Stimulated activated CD4-positive, alpha-beta T cell treated with anti-CD3 and anti-CD28 coated beads, Interleukin-12 subunit alpha, Interleukin-12 subunit beta, amount 100 ng/mL, for 4 hours (primary cell): ENCODE data around the gene EBLN2.

Experiments used
- DNase-seq: peaks from one replicate; pipeline ENCODE4 v3.0.0-alpha.2; 2020

EBLN2 gene

GRCh38 chr3:73061416-73061815 lies at the start of gene EBLN2:
EBLN2 (plus strand) TSS chr3:73061659; CDS start chr3:73062082, 423 bp downstream.
- no peak for DNase-seq

- DNase-seq, result no peak
Measured at GRCh38 chr3:73018298-73018697, 43.2 kb upstream of the EBLN2 start.

DNA sequence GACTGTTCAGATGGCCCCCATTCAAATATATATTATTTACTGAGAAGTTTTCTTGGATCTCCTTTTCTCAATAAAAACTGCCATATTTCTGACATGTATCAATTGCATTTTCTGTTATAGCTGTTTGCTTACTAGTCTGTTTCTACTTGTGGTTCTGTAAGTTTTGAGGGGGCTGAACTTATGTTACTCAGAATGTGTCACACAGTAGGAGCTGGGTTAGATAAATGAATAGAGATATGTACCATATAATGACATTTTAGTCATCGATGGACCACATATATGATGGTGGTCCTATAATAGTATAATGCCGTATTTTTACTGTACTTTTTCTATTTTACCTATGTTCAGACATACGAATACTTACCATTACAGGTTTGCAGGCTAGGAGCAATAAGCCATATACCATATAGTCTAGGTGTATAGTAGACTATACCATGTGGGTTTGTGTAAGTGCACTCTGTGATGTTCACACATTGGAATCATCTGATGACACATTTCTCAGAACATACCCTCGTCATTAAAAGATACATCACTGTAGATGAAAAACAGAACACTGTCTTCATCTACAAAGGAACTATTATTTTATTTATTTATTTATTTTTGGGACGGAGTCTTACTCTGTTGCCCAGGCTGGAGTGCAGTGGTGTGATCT lies 42.5 kb upstream of the EBLN2 start:
- no peak for DNase-seq

DNA sequence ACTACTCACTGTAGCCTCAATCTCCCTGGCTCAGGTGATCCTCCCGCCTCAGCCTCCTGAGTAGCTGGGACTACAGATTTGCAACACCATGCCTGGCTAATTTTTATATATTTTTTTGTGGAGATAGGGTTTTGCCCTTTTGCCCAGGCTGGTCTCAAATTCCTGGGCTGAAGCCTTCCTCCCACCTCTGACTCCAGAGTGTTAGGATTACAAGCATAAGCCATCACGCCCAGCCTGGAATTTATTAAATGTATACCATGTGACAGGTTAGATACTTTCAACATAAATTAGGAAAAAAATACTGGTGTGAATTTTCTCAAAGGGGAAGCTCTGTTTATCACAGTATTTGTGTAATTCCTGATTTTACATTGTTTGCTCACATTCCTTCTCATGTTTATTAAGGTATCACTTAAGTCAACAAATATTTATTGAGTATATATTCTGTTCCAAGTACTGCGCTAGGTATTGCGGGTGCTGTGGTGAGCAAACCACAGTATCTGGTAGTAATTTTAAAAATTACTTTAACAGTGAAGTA lies 40.1 kb upstream of the EBLN2 start:
- no peak for DNase-seq

- DNase-seq, result no peak
Measured at GRCh38 chr3:73024836-73025235, 36.6 kb upstream of the EBLN2 start.

- DNase-seq, result no peak
Measured at GRCh38 chr3:73026111-73026759, 35.2 kb upstream of the EBLN2 start.

- DNase-seq, result no peak
Measured at GRCh38 chr3:73026760-73027113, 34.7 kb upstream of the EBLN2 start.

DNA sequence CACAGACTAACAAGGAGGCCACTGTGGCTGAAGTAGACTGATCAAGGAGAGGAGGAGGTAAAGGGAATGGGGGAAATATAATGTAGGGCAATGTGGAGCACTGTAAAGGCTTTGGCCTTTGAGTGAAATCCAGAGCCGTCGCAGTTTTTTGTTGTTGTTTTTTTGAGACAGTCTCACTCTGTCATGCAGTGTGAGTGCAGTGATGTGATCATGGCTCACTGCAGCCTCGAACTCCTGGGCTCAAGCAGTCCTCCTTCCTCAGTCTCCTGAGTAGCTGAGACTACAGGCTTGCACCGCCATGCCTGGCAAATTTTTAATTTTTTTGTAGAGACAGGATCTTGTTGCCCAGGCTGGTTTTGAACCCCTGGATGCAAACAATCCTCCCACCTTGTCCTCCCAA lies 32.7 kb upstream of the EBLN2 start:
- no peak for DNase-seq

- DNase-seq, result no peak
Measured at GRCh38 chr3:73029321-73029796, 32.1 kb upstream of the EBLN2 start.

DNA sequence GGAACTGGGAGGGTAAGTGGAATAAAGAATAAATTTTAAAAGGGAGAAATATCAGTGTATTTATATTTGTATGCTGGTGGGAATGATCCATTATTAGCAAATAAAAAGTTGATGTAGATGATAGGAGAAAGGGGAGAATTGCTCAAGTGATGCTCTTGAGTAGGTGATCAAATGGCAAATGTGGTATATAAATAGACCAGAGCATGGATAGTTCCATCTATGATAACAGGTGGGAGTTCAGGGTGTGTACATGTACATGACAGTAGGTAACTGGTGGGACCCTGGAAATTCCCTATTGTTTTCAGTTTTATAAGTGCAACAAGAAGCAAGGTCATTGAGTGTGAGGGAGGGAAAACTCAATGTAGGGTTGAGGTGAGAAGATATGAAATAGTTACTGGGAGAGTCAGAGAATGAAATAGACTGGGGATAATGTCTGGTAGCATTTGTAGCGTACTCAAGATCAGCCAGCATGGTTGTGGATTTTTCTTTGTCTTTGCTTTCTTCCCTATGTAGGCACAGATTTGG lies 31.3 kb upstream of the EBLN2 start:
- no peak for DNase-seq

DNA sequence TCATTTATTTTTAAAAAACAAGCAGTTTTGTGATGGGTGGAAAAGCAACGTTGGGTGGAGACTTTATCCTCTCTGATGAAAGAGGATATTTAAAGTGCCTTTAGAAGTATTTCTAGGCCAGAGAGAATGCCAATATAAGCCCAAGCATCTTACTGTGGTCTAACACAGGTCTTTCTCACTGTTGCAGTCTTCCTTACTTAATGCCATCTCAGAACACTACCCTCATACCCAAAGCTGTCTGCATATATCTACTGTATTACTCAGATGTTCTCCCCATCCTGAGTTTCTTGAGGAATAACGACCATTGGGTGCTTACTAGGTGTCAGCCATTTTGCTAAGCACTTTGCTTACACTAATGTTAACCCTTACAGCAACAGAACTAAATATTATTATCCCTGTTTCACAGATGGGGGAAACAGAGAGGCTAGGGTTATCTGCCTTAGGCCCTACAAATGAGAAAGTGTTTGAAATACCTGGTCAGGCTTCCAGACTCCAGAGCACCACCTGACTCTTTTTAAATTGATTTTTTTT lies 29.8 kb upstream of the EBLN2 start:
- no peak for DNase-seq

DNA sequence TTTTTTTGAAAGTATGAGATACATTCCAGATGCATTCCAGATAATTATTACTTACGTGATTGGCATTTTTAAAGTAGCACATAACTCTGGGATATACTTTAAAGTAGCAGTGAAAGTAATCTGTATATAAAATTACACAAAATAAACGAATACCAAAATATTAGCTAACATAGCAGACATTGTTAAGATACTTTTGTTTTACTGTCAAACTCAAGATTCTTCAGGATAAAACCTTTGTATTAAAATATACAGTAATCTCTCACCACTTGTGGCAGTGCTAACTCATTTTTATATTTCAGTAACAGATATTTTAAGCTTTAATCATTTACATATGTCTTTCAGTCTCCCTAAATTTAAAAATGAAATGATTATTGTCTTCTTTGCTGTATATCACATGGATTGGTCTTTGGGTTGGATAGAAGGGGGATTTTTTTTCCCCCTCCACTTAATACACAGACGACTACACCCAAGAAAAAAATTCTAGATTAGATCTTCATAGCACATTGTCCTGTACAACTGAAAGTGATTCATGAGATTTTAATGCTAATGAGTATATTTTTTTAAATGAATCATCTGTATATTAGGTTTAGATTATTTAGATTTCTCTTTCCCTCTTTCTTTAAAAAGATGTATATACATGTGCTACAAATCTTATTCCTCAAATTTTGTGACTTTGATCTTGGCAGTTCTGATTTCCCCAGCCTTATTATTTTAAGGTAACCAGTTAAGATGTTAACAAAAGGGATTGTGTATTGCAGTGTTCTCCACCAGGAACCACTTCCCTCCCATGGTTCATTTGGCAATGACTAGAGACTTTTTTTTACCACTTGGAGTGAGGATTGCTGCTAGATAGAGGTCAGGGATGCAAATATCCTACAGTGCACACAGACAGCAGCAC lies 24.5 kb upstream of the EBLN2 start:
- DNase-seq, result no peak

- no peak for DNase-seq
Measured at GRCh38 chr3:73041537-73041936, 19.9 kb upstream of the EBLN2 start.

- no peak for DNase-seq
Measured at GRCh38 chr3:73043414-73043813, 18.0 kb upstream of the EBLN2 start.

- no peak for DNase-seq
Measured at GRCh38 chr3:73045391-73045790, 16.1 kb upstream of the EBLN2 start.

GRCh38 chr3:73046195-73046594 lies 15.3 kb upstream of the EBLN2 start:
- DNase-seq, result no peak

DNA sequence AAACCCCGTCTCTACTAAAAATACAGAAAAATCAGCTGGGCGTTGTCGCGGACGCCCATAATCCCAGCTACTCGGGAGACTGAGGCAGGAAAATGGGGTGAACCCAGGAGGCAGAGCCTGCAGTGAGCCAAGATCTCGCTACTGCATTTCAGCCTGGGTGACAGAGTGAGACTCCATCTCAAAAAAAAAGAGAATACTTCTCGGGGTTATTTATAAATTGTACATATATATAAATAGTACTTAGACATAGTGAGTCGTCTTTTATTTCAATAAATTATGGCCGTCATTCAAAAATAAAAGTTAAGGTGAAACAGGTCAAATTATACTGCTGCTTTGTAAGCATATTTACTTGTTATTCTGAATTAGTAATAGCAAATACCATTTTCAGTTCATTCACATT lies 12.1 kb upstream of the EBLN2 start:
- no peak for DNase-seq

- no peak for DNase-seq
Measured at GRCh38 chr3:73052857-73053256, 8.6 kb upstream of the EBLN2 start.

- no peak for DNase-seq
Measured at GRCh38 chr3:73055583-73055982, 5.9 kb upstream of the EBLN2 start.

GRCh38 chr3:73056014-73056844 lies 5.2 kb upstream of the EBLN2 start:
- DNase-seq, result no peak

- no peak for DNase-seq
Measured at GRCh38 chr3:73056845-73057150, 4.7 kb upstream of the EBLN2 start.

DNA sequence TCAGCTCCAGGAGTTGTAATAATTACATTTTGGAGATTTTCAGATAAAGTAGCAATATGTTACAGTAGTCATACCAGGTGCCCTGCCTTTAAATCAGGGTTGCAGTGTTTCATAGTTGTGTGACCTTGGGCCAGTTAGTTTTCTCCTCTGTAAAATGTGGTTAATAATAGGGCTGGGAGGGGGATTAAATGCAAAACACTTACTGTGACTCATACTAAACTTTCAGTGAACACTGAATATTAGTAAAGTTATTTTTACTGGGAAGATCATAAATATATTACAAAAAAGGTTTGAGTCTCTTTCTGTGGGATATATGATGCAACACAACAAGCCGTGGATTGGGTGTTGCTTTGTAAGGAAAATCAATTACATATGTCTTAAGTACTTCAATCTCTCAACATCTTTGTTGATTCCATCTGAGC lies 1.1 kb upstream of the EBLN2 start:
- no peak for DNase-seq
